GM18861 (cell line): ENCODE measurements around the gene ETFB.
A peak's percentile ranks its signal among the peaks of the same experiment; 100 is the strongest.

Experiments
- ATAC-seq: cut with Tn5 transposase; IDR thresholded peaks from one replicate; pipeline ENCODE4 v1.9.1; 2021; ENCODE audit not compliant: unreplicated experiment

Gene ETFB

DNA sequence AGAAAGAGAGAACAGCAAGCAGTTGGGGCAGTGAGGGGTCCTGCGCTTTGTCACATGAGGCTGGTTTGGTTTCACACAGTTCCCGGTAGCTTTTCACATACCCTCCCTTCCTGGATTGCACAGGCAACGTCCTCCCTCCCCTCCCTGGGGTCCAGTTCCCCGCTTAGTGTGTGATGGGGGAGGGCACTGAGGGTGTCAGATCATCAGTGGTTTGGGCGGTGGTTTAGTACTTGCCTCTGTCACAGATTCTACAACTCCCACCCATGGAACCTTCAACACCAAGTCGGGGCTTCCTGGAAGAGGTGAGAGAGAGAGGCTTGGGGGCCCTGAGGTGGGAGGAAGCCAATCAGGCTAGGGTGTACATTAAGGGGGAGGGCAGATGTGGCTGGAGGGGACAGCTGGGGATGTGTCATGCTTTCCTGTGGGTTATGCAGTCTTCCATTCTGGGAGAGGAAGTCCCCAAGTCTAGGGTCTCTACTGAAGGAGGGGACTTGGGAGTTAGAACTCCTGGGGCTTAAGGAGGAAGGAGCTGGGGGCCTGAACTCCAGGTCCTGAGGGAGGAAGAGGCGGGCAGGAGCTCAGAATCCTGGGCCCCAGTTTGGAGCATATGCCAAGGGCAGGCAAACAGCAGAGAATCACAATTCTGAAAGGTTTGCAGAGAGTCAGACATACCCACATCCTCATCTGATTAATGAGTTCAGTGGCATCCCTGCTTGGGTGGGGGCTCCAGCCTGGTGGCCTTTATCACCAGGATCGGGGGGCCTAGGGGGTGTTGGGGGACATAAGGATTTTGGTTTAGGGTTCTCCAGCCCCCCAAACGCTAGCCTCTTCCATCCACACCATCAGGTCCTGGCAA, 6.7 kb upstream of the ETFB start, which contains the start of gene NKG7:
TSS of gene NKG7 (minus strand) at position 6 of the 856 bp plus-strand sequence. CDS start 119 bp downstream, outside the sequence.
- ATAC-seq: no peak

DNA sequence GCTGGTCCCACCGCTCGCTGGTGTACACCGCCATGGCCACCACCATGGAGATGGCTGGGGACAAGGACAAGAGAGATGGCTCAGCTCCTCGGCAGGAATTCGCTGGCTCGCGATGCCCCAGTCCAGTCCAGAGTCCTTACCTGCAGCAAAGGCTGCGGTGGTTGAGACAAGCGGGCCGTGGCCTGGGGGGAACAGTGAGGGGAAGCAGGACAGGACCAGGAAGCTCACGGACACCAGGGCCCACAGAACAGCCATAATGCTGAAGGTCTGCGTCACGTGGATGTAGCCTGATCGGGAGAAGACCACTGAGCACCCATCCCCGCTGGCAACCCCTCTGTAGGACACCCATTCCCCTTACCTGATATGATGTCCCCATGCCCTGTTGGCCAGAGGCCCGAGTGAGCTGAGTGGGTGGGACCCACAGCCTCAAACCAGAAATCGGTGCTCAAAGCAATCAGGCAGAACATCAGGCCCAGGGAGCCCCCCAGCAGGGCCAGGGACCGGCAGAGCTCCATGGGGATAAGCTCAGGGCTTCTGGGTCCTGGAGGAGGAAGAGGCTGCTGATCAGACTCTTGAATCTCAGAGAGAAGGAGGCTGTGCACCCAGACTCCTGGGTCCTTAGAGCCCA, 5.9 kb upstream of the ETFB start:
- ATAC-seq: no peak

DNA sequence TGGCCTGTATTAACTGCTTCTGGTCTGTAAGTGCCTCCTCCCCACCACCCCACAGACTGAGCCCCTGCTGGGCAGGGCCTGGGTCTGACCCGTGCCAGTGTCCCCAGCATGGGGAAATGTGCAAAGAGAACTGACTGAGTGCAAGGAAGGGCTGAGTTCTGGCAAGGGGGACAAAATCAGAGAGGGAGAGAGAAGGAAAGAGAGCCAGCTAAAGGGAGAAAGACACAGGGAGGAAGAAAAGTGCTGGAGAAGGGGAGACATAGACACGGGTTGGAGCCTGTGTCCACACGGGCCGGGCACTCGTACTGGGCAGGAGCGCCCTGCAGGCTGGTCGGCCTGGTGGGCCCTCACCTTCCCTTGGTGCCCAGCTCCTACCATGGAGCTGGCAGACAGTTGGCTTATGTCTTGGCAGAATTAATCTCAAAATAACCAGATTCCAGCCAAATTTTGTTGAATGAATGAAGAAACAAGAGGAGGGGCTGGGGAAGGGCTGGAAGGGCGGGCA, 5.0 kb upstream of the ETFB start:
- ATAC-seq: no peak

DNA sequence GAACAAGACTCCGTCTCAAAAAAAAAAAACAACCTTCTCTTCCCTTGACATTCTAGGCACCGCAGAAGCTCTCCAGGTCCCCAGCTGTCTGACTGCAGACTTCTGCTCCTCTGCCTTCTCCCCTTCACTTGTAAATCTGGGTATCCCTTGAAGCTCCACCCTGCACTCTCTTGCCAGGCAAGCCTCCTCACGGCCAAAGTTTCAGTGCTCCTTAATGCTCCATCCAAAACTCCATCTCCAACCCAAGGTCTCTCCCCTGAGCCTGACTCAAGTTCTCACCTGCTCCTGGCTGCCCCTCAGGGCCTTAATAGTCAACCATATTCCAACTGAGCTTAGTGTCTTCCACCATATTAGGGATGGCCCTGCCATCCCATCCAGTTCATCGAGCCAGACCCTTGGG, 4.0 kb upstream of the ETFB start:
- ATAC-seq: no peak

DNA sequence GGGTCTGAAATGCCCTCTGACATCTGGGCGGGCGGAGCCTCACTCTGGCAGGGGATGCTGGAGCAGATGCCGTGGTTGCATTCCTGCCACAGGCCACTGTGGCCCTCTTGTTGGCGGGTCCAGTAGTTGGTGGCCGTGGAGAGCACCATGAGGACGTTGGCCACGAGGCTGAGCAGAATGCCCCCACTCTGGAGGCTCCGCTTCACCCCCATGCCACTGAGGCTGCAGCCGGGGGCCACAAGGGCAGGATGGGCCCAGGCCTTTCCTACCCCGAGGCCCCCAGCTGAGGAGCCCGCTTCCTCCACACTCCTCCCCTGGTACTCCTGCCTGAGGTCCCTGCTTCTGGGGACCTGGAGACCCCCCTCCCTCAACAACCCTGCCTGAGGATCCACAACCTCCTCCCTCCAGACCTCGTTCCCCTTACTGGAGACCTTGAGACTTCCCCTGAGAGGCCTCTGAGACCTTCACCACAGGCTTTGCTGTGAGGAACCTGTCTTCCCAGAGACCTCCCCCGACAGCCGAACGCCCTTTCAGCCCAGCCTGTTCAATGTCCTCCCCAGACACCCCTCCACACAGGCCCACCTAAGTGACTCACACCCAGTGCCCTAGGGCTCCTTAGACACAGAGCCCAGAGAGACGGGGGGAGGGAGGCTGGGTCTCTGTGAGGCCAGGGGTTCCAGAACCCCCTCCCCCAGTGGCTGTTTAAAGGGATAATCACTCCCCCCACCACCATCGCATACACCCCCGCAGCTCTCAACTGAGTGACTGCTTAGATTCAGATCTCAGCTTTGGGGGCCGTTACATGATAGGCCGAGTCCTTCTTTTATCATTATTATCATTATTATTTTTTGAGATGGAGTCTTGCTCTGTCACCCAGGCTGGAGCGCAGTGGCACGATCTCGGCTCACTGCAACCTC, 2.4 kb upstream of the ETFB start, which contains the start of gene CLDND2:
TSS of gene CLDND2 (minus strand) at position 638 of the 917 bp plus-strand sequence. CDS start at position 212, 426 bp downstream.
- ATAC-seq: no peak

DNA sequence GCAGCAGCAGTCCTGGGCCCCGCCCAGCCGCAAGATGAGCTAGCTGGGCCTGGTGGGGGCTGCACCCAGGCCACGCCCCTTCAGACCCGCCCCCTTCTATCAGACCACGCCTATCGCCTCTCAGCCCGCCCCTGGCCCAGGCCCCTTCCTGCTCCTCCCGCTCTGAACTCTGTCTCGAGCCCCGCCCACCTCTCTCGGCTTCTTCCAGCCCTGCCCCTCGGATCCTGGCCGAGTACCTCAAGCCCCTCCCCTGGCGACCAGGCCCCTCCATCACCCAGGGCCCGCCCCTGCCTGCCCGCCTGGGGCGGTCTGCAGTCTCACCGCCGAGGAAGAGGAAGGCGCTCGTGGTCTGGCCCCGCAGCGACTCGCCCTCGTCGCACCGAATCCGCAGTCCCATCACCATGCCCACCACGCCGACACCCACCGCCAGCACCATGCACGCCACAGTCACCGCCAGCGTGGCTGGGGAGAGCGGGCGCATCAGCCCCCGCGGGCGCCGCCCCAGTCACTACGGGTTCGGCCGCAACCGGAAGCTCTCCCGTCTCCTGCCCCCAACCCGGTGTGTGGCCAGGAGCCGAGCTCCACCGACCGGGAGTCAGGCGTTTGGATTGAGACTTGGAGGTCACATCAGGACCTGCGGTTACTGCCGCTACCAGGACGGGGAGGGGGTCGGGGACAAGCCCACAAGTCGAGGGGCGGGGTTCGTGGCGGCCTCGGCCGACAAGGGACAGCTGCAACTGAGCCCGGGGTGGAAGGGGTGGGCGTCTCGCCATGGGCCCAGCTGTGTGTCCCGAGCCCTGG, 1.6 kb upstream of the ETFB start:
- peak; percentile 51 for ATAC-seq

DNA sequence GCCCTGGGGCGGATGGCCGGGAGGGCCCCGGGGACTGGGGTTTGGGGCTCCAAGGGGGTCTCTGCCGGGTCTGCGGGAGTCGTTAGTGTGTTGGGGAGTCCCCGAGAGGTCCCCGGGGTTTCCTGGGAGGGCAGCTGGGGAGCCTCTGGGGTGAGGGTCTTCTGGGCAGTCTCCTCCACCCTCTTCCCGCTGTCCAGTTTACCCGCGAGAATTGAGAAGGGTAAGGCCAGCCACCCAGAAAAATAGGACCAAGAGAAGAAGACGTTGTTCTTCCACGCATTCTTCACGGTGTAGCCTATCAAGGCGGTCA, 1.0 kb upstream of the ETFB start:
- ATAC-seq: no peak

DNA sequence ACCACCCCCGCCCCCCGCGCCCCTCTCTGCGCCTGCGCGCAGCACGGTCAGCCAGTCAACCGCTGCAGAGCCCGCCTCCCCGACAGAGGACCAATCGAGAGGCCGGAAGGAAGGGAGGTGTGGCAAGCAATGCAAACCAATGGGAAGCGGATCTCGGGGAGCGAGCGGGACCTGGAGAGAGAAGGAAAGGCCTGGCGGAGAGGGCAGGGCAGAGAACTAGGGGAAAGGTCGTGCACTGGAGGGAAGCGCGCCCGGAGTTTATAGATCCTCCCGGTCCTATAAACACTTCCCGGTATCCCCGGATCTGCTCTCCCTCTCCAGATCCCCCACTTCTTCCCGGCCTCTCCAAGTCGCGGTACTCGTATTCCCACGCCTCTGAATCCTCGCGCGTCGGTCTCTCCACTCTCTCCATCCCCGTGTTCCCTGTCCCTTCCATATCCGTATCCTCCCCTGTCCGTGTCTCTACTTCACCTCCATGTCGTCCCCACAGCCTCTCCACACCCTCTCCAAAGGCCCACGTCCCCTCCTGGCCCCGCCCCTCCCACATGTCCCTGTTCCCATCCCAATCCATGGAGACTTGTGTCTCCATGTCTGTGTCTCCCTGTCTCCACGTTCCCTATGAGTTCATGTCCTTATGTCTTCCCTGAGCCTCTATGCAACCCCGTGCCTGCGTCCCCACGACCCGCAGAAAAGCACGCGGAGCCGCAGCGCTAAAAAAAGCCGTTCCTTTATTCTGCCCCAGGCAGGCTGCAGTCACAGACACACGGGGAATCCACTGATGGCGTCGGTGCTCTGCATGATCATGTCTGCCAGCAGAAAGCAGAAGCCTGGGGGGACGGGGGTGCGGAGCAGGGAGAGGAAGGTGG, 434 bp upstream of the ETFB start:
- ATAC-seq: peak; percentile 41

DNA sequence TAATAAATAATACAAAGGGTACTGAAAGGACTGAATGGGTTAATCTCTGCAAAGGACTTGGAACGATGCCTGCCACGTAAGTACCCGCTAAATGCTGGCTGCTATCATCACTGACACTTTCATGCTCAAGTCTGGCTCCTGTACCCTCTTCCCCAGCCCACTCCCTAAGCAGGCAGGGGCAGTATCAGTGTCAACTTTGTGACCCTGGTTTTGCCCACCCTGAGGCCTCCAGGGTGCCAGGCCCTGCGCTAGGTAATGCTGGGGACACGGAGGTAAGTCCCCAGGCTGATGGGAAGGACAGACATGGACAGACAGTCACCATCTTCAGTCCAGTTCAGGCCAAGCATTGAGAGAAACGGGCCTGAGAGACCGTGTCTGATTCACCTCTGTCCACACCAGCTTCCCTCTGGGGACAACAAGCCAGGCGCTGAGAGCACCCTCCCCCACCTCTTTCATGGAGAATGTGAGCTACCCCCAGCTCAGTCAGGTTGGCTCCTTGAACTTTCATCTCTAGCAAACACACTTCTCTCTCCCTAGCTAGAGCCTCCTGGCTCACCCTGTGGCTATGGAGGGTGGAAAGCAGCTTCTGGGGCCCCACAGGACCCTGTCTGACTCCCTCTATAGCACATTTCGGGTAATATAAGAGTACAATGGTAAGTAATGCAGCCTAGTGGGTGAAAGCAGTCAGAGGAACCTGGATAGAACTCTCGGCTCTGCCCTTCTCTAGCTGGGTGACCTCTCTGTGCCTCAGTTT, 800 bp downstream of the ETFB start:
- no peak for ATAC-seq

DNA sequence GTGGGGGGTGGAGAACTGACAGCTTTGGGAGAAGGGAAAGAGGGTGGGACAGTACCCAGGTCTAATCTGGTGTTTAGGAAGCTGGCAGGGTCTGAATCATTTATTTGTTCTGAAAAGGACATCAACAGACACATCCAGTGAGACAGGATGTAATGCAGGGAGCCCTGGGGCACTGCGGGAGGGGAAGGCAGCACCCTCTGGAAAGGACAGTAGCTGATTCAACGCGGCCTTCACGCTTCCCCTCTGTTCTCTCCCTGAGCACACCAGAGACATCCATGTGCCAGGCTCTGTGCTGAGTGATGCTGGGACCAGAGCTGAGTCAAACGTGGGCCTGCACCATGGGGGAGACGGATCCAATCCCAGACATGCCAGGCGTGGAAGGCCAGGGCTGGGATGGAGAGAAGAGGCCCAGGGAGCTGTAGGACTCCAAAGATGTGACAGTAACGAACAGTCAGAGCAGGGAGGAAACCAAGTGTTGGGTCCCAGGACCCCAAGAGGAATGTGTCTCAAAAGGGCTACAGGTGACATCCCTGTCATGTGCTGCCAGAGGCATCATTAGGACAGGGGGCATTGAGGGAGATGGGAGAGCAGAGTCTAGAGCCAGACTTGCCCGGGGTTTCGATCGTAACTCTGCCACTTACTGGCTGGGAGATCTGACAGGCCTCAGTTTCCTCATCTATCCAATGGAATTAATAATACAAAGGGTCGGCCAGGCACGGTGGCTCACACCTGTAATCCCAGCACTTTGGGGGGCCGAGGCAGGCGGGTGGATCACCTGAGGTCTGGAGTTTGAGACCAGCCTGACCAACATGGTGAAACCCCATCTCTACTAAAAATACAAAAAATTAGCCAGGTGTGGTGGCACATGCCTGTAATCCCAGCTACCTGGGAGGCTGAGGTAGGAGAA, 1.7 kb downstream of the ETFB start:
- ATAC-seq: no peak

DNA sequence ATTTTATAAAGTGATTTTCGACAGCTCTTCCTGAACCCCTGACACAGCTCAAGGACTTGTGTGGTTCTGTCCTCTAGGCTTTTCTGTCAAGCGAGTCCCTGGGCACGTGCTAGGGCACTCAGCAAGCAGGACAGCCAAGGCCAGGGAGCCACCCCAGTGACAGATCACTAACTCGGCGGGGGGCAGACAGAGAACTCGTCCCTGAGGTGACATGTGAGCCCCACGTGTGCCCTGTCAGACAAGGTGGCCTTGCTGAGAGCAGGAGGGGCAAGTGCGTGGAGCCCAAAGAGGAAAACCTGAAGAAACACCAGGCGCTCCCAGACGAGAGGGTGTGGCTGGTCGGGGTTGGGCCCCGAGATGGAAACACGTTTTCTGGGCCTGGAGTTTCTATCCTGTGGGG, 4.9 kb downstream of the ETFB start:
- ATAC-seq: no peak

DNA sequence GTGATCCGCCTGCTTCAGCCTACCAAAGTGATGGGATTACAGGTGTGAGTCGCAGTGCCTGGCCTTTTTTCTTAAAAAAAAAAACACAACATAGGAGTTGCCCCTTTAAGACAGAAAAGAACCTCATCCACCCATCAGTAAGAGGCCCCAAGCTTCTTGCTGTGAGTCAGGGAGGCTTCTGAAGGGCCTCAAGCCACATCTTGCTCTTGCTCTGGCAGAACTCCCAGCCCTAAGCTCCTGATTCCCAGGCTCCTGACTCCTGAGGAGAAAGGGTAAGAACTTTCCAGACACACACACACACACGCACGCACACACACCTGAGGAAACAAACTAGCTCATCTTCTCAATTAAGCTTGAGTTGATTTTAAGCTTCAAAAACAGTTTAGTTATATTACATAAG, 6.9 kb downstream of the ETFB start:
- no peak for ATAC-seq

DNA sequence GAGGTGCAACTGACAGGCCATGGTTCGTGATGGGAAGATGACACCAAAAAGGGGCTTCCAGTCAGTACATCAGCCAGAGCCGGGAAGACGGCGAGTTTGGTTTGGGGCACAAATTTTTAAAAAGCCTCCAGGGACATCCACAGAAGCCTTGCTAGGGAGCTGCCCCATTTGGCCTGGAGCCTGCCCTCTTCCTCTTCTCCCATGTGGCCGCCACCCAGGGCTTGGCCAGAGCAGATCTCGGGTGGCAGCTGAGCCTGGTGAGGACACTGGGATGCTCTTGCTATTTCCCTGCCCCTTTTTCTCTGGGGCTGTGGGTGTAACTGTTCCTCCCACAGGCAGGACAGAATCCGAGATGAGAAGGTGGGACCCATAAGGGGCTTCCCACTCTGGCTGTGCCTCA, 8.2 kb downstream of the ETFB start:
- ATAC-seq: no peak

DNA sequence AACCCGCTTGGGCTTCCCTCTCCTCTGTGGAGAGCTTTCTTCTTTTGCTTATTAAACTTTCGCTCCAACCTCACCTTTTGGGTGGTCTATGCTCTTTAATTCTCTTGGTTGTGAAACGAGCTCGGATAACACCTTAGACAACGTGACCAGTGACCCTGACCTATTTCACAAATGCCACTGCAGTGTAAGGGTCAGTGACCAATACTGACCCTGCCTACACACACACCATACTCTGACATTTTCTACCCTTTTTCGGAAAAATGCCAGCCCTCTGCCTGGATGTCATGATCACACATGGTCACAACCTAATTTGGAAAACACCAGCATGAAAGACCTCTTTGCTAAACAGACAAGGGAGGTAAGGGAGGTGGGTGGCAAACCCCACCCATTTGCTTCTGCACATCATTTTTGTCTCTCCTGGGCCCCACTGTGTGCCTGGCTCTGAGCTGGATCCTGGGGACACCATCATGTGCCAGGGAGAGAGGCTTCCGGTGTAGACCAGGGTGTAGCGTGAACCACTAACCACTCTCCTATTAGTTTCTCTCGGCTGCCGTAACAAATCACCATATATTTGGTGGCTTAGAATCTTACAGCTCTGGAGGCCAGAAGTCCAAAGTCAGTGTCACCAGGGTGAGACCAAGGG, 9.9 kb downstream of the ETFB start:
- no peak for ATAC-seq

DNA sequence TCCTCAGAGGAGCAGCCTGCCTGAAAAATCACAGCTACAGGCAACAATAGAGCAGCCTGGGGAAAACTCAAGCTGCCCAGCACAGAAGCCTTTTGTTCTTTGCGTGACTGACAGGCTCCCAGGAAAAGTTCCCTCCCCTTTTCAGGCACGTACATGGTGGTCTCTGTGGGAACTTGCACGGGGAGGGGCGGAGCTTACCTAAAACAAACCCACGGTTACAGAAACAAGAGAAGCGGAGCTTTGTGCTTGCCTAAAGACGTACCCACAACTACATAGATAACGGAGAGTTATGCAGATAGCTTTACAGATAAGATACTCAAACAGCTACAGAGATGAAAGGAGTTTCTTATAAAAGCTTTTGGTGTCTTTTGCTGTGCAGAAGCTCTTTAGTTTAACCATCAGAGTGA, 11.4 kb downstream of the ETFB start:
- ATAC-seq: no peak

DNA sequence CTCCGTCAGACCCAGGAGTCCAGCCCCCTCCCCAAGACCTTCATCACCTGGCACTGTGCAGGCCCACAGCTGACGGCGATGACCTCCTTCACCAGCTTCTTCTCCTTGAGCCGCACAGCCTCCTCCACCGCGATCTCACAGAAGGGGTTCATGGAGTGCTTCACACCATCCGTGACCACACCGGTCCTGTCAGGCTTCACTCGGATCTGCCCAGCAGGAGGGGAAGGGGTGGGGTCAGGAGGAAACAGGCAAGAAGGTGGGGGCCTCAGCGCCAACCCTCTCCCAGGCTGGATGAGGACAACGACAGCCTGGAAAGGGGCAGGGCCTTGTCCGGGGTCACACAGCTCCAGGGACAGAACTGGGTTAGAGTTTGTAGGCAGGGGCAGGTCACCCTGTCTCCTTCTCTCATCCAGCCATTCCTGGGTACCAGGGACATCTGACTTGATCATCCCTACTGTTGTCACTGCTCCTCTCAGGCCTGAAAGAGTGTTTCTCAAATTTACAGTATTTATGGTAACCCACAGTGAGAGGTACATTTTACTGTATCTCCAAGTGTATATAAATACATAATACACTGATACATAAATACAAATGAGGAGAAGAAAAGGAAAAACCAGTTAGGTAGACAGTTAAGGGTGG, 12.0 kb downstream of the ETFB start:
- no peak for ATAC-seq
